WERI-Rb-1 (cell line): ENCODE data around the gene SPECC1L.

Experiments used
- DNase-seq: peaks from one replicate; pipeline ENCODE4 v3.0.0-alpha.2; 2020
- H3K27ac ChIP-seq: fragments of 250-450 bp; sonication (Bioruptor Pico); 2 replicates; pipeline ENCODE4 v1.5.1; 2020; ENCODE audit warnings: mild to moderate bottlenecking, moderate library complexity
- H3K27me3 ChIP-seq: fragments of 250-450 bp; sonication (Bioruptor Pico); 2 replicates; pipeline ENCODE4 v1.5.1; 2021; ENCODE audit warnings: mild to moderate bottlenecking, low read depth, moderate library complexity; ENCODE audit not compliant: insufficient read depth, severe bottlenecking
- H3K36me3 ChIP-seq: fragments of 250-450 bp; sonication (Bioruptor Pico); 2 replicates; pipeline ENCODE4 v1.5.1; 2020; ENCODE audit warnings: mild to moderate bottlenecking, moderate library complexity
- H3K4me3 ChIP-seq: 2 replicates; pipeline ENCODE4 v1.5.1; 2011; ENCODE audit warnings: low read depth, mild to moderate bottlenecking, control low read depth, low read length
- H3K9me3 ChIP-seq: fragments of 250-450 bp; sonication (Bioruptor Pico); 2 replicates; pipeline ENCODE4 v1.5.1; 2021; ENCODE audit warnings: mild to moderate bottlenecking, moderate library complexity; ENCODE audit not compliant: severe bottlenecking
- CTCF ChIP-seq: IDR thresholded peaks from 2 replicates; pipeline ENCODE4 v1.5.1; 2011; ENCODE audit warnings: low read depth, mild to moderate bottlenecking, control low read depth, inconsistent platforms, low read length

Gene SPECC1L

DNA sequence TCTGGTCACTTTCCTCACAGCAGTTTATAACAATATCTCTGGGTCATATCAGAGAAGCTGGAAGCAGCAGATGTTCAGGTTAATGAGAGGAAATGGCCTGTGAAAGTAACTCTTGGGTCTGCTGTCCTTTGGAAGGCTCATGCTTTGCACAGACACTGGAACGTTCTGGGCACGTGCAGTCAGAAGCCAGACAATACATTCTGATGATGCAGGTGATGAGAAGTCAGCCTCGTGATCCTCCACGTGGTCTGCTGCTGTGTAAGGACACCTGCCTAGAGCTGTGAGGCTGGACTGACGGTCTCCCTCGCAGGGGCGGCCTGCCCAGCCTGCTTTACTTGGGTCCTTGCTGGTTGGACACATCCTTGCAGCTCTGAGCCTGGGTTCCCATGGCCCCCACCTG, 138.0 kb downstream of the SPECC1L start:
- Histone ChIP-seq H3K9me3 (no peaks in the 10 kb centered on the region), H3K36me3 (peaks cover 46% of the 10 kb centered on the region), H3K4me3 (no peak overlapping the region), H3K27ac (no peak overlapping the region), H3K27me3 (no peaks in the 10 kb centered on the region)
- no peak for DNase-seq
- TF ChIP-seq CTCF: no peak

GRCh38 chr22:24409707-24410106, 139.1 kb downstream of the SPECC1L start:
- Histone ChIP-seq H3K36me3 (peaks cover 48% of the 10 kb centered on the region), H3K9me3 (no peaks in the 10 kb centered on the region), H3K27me3 (no peaks in the 10 kb centered on the region), H3K27ac (no peak overlapping the region), H3K4me3 (no peak overlapping the region)
- TF ChIP-seq CTCF: no peak
- no peak for DNase-seq

GRCh38 chr22:24410110-24410856, 139.7 kb downstream of the SPECC1L start:
- Histone ChIP-seq H3K27ac (no peak overlapping the region), H3K4me3 (no peak overlapping the region), H3K36me3 (peaks cover 51% of the 10 kb centered on the region), H3K27me3 (no peaks in the 10 kb centered on the region), H3K9me3 (no peaks in the 10 kb centered on the region)
- no peak for DNase-seq
- TF ChIP-seq CTCF: no peak

- DNase-seq: no peak
- no peak for TF ChIP-seq CTCF
- Histone ChIP-seq H3K9me3 (no peaks in the 10 kb centered on the region), H3K36me3 (peaks cover 56% of the 10 kb centered on the region), H3K27me3 (no peaks in the 10 kb centered on the region), H3K27ac (no peak overlapping the region), H3K4me3 (no peak overlapping the region)
These were observed 140.8 kb downstream of the SPECC1L start for GRCh38 chr22:24411256-24412004.

DNA sequence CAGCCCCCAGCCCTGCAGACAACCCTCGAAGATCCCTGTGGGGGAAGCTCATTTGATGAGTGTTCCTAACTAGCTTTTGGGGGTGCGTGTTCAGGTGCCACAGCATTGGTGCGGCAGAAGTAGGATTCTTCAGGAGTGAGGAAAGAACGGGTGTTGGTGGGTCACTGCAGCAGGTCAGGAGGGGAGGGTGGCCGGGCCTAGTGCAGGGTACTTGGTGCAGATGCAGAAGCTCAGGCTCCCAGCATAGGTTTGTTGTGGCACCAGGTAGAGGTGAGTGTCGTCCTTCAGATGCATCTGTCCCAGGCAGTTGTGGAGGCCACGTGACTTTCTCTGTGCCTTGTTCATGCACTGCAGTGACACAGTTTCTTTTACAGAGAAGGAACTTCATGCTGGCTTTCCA, 141.6 kb downstream of the SPECC1L start:
- Histone ChIP-seq H3K36me3 (peaks cover 59% of the 10 kb centered on the region), H3K27ac (no peak overlapping the region), H3K27me3 (no peaks in the 10 kb centered on the region), H3K4me3 (no peak overlapping the region), H3K9me3 (no peaks in the 10 kb centered on the region)
- no peak for DNase-seq
- TF ChIP-seq CTCF: no peak
